Endodermal cell (in vitro differentiated cells): ENCODE results near the gene WDR35. TPM values are rescaled to one million over a fixed set of nuclear protein-coding genes. Genes with fewer than 3 reads are reported as not detected.

ENCODE experiments used
- DNase-seq: peaks from one replicate; pipeline ENCODE4 v3.0.0-alpha.2; 2017
- H3K27ac ChIP-seq: 2 replicates; pipeline ENCODE4 v1.5.1; 2013; ENCODE audit warnings: mild to moderate bottlenecking, low read depth, low read length, moderate library complexity
- H3K27me3 ChIP-seq: 2 replicates; pipeline ENCODE4 v1.6.1; 2013; ENCODE audit warnings: mild to moderate bottlenecking, low read length, moderate library complexity; ENCODE audit not compliant: insufficient read depth, control insufficient read depth, poor library complexity, severe bottlenecking
- H3K36me3 ChIP-seq: 2 replicates; pipeline ENCODE4 v1.7.0; 2013; ENCODE audit warnings: mild to moderate bottlenecking, low read length, moderate library complexity; ENCODE audit not compliant: control insufficient read depth, insufficient read depth
- H3K4me1 ChIP-seq: one replicate; pipeline ENCODE4 v1.7.0; 2013; ENCODE audit warnings: low read length; ENCODE audit not compliant: control insufficient read depth, insufficient read depth
- H3K4me3 ChIP-seq: 2 replicates; pipeline ENCODE4 v1.5.1; 2013; ENCODE audit warnings: mild to moderate bottlenecking, low read length, moderate library complexity
- H3K9ac ChIP-seq: 2 replicates; pipeline ENCODE4 v1.6.1; 2013; ENCODE audit warnings: mild to moderate bottlenecking, low read length, moderate library complexity; ENCODE audit not compliant: poor library complexity, severe bottlenecking; ENCODE audit errors: extremely low read depth
- H3K9me3 ChIP-seq: 2 replicates; pipeline ENCODE4 v1.6.1; 2013; ENCODE audit warnings: mild to moderate bottlenecking, low read length, moderate library complexity; ENCODE audit not compliant: control insufficient read depth
- H3K27ac Mint-ChIP-seq: 2 replicates; pipeline ENCODE4 v1.8.0; 2020; ENCODE audit warnings: mixed read lengths
- H3K27me3 Mint-ChIP-seq: 2 replicates; pipeline ENCODE4 v1.8.0; 2021; ENCODE audit warnings: mild to moderate bottlenecking, mixed read lengths; ENCODE audit not compliant: insufficient read depth
- H3K36me3 Mint-ChIP-seq: 2 replicates; pipeline ENCODE4 v1.8.0; 2020; ENCODE audit warnings: low read depth, mixed read lengths
- H3K4me1 Mint-ChIP-seq: 2 replicates; pipeline ENCODE4 v1.8.0; 2020; ENCODE audit warnings: mixed read lengths
- H3K4me3 Mint-ChIP-seq: 2 replicates; pipeline ENCODE4 v1.8.0; 2020; ENCODE audit warnings: mild to moderate bottlenecking, moderate library complexity, mixed read lengths
- H3K9me3 Mint-ChIP-seq: 2 replicates; pipeline ENCODE4 v1.8.0; 2020; ENCODE audit warnings: mild to moderate bottlenecking, mixed read lengths
- WGBS, 2 experiments: methylation state at CpG; one replicate each; pipeline versions ENCODE4 v1.1.5 to v1.1.7; 2013; ENCODE audit warnings: missing lambda C conversion rate in 2 of 2, mixed read lengths in 1 of 2; ENCODE audit not compliant: insufficient coverage in 1 of 2, insufficient read length in 1 of 2; 5-methylcytosine and 5-hydroxymethylcytosine counted together
- total RNA-seq, 2 donors: library from RNA; stranded (reverse); fragmentation: NEBNext Ultra II Directional in 1 of 2; extraction: Animal tissue kit (Norgen Biotek cat#: 25700) in 1 of 2; gene quantifications; 2 replicates in 1 of 2; 3 replicates in 1 of 2; pipeline ENCODE4 v1.2.1, GENCODE V29; 2021
- TF ChIP-seq, protein P1 (sequence below): fragments of 200-600 bp; sonication (generic); conservative IDR thresholded peaks from 2 replicates; pipeline ENCODE4 v1.5.0; 2021; ENCODE audit warnings: antibody characterized with exemption, mild to moderate bottlenecking

Gene WDR35
- total RNA-seq, 2 donors from 2014 or later: 11.3 to 13.5 TPM

DNA sequence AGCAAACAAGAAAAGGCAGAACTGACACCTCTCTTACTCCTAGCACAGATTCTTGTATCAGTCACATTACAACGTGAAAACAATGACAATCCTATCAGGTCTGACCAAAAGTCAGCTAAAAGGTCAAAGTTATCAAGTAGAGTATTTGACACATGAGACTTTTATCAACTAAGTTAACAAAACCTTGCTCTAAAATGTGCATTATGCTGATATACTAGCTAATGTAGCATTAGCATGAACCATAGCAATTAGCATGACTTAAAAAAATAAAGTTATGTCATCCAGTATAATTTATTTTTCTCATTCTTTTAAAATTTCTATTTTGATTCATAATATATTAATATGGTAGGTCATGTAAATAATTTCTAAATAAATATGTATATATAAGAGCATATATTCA lies 46.7 kb downstream of the WDR35 start:
- H3K36me3 ChIP-seq: no peaks in the 10 kb centered on the region
- no peaks in the 10 kb centered on the region for H3K27me3 ChIP-seq
- Mint-ChIP-seq H3K9me3 (no peaks in the 10 kb centered on the region), H3K27ac (no peak overlapping the region), H3K4me1 (peaks cover 20% of the 10 kb centered on the region), H3K27me3 (no peaks in the 10 kb centered on the region), H3K36me3 (peaks cover 12% of the 10 kb centered on the region), H3K4me3 (no peak overlapping the region)
- H3K4me3 ChIP-seq: peak overlapping the region; percentile 67
- TF ChIP-seq, protein P1, sequence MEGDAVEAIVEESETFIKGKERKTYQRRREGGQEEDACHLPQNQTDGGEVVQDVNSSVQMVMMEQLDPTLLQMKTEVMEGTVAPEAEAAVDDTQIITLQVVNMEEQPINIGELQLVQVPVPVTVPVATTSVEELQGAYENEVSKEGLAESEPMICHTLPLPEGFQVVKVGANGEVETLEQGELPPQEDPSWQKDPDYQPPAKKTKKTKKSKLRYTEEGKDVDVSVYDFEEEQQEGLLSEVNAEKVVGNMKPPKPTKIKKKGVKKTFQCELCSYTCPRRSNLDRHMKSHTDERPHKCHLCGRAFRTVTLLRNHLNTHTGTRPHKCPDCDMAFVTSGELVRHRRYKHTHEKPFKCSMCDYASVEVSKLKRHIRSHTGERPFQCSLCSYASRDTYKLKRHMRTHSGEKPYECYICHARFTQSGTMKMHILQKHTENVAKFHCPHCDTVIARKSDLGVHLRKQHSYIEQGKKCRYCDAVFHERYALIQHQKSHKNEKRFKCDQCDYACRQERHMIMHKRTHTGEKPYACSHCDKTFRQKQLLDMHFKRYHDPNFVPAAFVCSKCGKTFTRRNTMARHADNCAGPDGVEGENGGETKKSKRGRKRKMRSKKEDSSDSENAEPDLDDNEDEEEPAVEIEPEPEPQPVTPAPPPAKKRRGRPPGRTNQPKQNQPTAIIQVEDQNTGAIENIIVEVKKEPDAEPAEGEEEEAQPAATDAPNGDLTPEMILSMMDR: no peak
- no peak overlapping the region for H3K9ac ChIP-seq
- 15% methylated on average over 1 of the region's 1 CpG; no CpG with 5 or more reads in 1 of the 2 experiments for WGBS, 2 experiments
- no peak for DNase-seq
- peaks cover 7% of the 10 kb centered on the region for H3K4me1 ChIP-seq
- no peak overlapping the region for H3K27ac ChIP-seq
- H3K9me3 ChIP-seq: no peaks in the 10 kb centered on the region

DNA sequence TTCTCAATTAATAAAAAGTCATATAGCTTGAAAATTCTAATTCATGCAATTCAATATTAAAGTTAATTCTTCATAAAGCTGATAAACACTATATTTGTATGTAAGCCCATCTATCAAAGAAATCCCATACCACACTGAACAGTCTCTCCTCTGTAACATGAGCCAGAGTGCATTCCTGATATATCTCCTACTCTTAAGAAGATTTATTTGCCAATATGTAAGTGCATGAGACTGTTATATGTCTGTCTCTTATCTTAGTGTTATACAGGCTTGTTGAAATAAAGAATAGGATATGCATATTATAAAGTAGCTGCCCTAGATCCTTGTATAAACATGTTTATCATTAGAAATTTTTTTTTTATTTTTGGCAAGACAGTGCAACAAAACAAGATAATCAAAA lies 47.7 kb downstream of the WDR35 start:
- DNase-seq: no peak
- Mint-ChIP-seq H3K36me3 (peaks cover 22% of the 10 kb centered on the region), H3K27ac (no peak overlapping the region), H3K27me3 (no peaks in the 10 kb centered on the region), H3K4me3 (no peak overlapping the region), H3K4me1 (peaks cover 20% of the 10 kb centered on the region), H3K9me3 (no peaks in the 10 kb centered on the region)
- TF ChIP-seq, protein P1: no peak
- Histone ChIP-seq H3K9me3 (no peaks in the 10 kb centered on the region), H3K36me3 (no peaks in the 10 kb centered on the region), H3K27me3 (no peaks in the 10 kb centered on the region), H3K27ac (no peak overlapping the region), H3K4me1 (peaks cover 7% of the 10 kb centered on the region), H3K4me3 (peak overlapping the region; percentile 67), H3K9ac (no peak overlapping the region)

DNA sequence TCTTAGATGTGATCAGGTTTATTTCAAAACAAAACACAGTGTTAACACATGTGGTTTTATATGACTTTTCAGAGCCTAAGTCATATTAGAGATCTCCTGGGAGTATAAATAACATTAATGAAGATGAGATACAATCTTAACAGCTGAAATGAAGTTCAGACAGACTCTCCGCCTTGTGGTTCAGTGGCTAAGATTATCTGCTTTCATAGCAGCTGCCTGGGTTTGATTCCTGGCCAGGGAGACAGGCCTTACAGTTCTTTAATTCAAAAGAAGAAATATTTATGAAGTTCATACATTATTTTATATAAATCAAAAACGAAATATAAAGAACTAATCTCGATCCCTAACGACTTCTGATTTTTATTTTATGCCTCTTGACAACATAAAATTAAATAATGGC lies 52.9 kb downstream of the WDR35 start:
- Mint-ChIP-seq H3K4me1 (peaks cover 2% of the 10 kb centered on the region), H3K36me3 (peaks cover 30% of the 10 kb centered on the region), H3K4me3 (no peak overlapping the region), H3K27me3 (no peaks in the 10 kb centered on the region), H3K9me3 (no peaks in the 10 kb centered on the region), H3K27ac (no peak overlapping the region)
- Histone ChIP-seq H3K4me1 (no peaks in the 10 kb centered on the region), H3K27me3 (no peaks in the 10 kb centered on the region), H3K36me3 (peaks cover 21% of the 10 kb centered on the region), H3K27ac (no peak overlapping the region), H3K9ac (no peak overlapping the region), H3K9me3 (no peaks in the 10 kb centered on the region), H3K4me3 (no peak overlapping the region)
- no peak for DNase-seq
- TF ChIP-seq, protein P1: no peak
- 80 to 100% methylated on average over 1 to 2 of the region's 4 CpGs for WGBS, 2 experiments
